ENCODE measurements around the gene TMEM234.

TMEM234 gene

GRCh38 chr1:32172621-32173245, 49.4 kb downstream of the TMEM234 start:
- no peak overlapping the region for H3K4me3 ChIP-seq (ENCODE audit: low read depth, low read length)
- no peak for DNase-seq (ENCODE audit: low read depth)
- TF ChIP-seq CTCF (IDR thresholded peaks at IDR 0.05; ENCODE audit: low read depth, low read length, missing control alignments) = no peak

- H3K4me3 ChIP-seq (ENCODE audit: low read depth, low read length) = no peak overlapping the region
- DNase-seq (ENCODE audit: low read depth) = no peak
- no peak for TF ChIP-seq CTCF (IDR thresholded peaks at IDR 0.05; ENCODE audit: low read depth, low read length, missing control alignments)
Observed at GRCh38 chr1:32170991-32171390, 51.2 kb downstream of the TMEM234 start.
